Keratinocyte (primary cell): Measurements from ENCODE around the gene ABCC4.

ENCODE experiments used
- EZH2 ChIP-seq: IDR thresholded peaks from one replicate; pipeline ENCODE4 v1.6.1; 2012; ENCODE audit warnings: inconsistent platforms, mild to moderate bottlenecking, low read length, moderate library complexity
- TF ChIP-seq, protein P1 (sequence below), 3 experiments: IDR thresholded peaks in 1 of 3; conservative IDR thresholded peaks in 1 of 3; optimal IDR thresholded peaks in 1 of 3; 2 replicates in 2 of 3; 3 replicates in 1 of 3; pipeline versions ENCODE3 to v1.5.1; 2011; ENCODE audit warnings: low read length in 3 of 3, mild to moderate bottlenecking in 3 of 3, moderate library complexity in 2 of 3, control low read depth in 1 of 3, inconsistent platforms in 1 of 3; ENCODE audit not compliant: insufficient read depth in 2 of 3; ENCODE audit errors: extremely low read depth in 1 of 3

DNA sequence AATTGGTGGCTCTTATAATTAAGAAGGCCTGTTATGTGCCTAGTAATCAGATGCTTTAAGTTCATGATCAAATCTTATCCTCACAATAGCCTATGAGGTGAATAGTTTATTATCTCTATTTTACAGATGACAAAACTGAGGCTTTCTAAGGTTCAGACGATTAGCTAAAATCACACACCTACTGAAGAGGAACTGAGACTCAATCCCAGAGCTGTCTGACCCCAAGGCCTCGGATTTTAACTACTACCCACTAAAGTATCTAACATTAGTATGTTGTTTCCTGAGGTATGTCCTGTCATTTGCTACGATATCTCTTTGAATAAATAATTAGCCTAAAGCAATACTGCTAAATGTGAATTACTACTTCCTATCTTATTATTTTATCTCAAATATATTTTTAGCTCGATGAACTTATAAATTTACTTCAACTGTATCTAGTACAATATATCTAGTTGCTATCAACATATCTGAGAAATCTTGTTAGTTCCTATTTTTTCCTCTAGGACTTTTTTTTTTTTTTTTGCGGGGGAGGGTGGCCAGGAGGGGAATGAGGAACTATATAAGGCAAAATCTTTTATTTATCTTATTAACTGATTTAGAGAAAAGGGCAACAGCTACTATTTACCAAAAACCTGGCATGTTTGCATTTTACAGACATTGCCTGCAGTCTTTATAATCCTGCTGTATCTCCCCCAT, 118.5 kb downstream of the ABCC4 start:
- TF ChIP-seq EZH2: no peak
- TF ChIP-seq, protein P1, sequence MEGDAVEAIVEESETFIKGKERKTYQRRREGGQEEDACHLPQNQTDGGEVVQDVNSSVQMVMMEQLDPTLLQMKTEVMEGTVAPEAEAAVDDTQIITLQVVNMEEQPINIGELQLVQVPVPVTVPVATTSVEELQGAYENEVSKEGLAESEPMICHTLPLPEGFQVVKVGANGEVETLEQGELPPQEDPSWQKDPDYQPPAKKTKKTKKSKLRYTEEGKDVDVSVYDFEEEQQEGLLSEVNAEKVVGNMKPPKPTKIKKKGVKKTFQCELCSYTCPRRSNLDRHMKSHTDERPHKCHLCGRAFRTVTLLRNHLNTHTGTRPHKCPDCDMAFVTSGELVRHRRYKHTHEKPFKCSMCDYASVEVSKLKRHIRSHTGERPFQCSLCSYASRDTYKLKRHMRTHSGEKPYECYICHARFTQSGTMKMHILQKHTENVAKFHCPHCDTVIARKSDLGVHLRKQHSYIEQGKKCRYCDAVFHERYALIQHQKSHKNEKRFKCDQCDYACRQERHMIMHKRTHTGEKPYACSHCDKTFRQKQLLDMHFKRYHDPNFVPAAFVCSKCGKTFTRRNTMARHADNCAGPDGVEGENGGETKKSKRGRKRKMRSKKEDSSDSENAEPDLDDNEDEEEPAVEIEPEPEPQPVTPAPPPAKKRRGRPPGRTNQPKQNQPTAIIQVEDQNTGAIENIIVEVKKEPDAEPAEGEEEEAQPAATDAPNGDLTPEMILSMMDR (optimal IDR thresholded peaks at IDR 0.05 in 1 of 3, IDR thresholded peaks at IDR 0.05 in 1 of 3, conservative IDR thresholded peaks at IDR 0.05 in 1 of 3; ENCODE audit: extremely low read depth in 1 of 3, insufficient read depth in 2 of 3, low read length in 3 of 3): no peak
